Prostate gland (tissue), 2 donors: ENCODE results near the gene CALB2.

ENCODE experiments used
- CTCF ChIP-seq, 4 experiments: fragments of 200-600 bp in 2 of 4; fragments of 450-650 bp in 2 of 4; sonication (generic) in 2 of 4; IDR thresholded peaks; 1 replicate in 3 of 4; 2 replicates in 1 of 4; pipeline ENCODE4 v1.5.1; 2016 to 2019; ENCODE audit warnings: antibody characterized with exemption in 4 of 4, mild to moderate bottlenecking in 2 of 4, moderate library complexity in 2 of 4
- POLR2A ChIP-seq: fragments of 450-650 bp; IDR thresholded peaks from one replicate; pipeline ENCODE4 v1.6.1; 2016; ENCODE audit warnings: antibody characterized with exemption, mild to moderate bottlenecking
- POLR2AphosphoS5 ChIP-seq: sonication (generic); formaldehyde crosslinking; IDR thresholded peaks from one replicate; pipeline ENCODE4 v1.6.1; 2017; ENCODE audit warnings: antibody characterized with exemption

GRCh38 chr16:71354156-71354555 lies 4.4 kb upstream of the CALB2 start:
- no peak for TF ChIP-seq POLR2A
- no peak for TF ChIP-seq POLR2AphosphoS5
- TF ChIP-seq CTCF (IDR thresholded peaks at IDR 0.05): no peak
